WTC11 (cell line): Measurements from ENCODE around the gene EDIL3. TPM values are rescaled to one million over a fixed set of nuclear protein-coding genes. Genes with fewer than 3 reads are reported as not detected.

ENCODE experiments used
- ATAC-seq: fragments of 200-7000 bp; cut with Tn5 transposase; 2 replicates; pipeline ENCODE4 v1.10.0; 2021; ENCODE audit warnings: mild to moderate bottlenecking, moderate library complexity
- CTCF ChIA-PET: fragments of 300-600 bp; sonication (Branson Sonifier 250); formaldehyde crosslinking; loops from one replicate; lab custom pipeline; 2021; ENCODE audit warnings: antibody characterized with exemption; lab: Charles Lee
- POLR2A ChIA-PET: fragments of 350-600 bp; sonication (Branson Sonifier 250); formaldehyde crosslinking; loops from one replicate; lab custom pipeline; 2021; ENCODE audit warnings: antibody characterized with exemption; lab: Charles Lee
- DNase-seq: peaks from one replicate; pipeline ENCODE4 v3.0.0; 2021; ENCODE audit warnings: low spot score
- H3K27ac Mint-ChIP-seq: 2 replicates; pipeline ENCODE4 v1.8.0; 2021; ENCODE audit warnings: mixed read lengths
- H3K27me3 Mint-ChIP-seq: 2 replicates; pipeline ENCODE4 v1.8.0; 2021; ENCODE audit warnings: low read depth, mild to moderate bottlenecking, moderate library complexity, mixed read lengths
- H3K36me3 Mint-ChIP-seq: 2 replicates; pipeline ENCODE4 v1.8.0; 2021; ENCODE audit warnings: mixed read lengths
- H3K4me1 Mint-ChIP-seq: 2 replicates; pipeline ENCODE4 v1.8.0; 2022; ENCODE audit warnings: mixed read lengths
- H3K4me3 Mint-ChIP-seq: 2 replicates; pipeline ENCODE4 v1.8.0; 2021; ENCODE audit warnings: mild to moderate bottlenecking, moderate library complexity, mixed read lengths
- H3K9me3 Mint-ChIP-seq: 2 replicates; pipeline ENCODE4 v1.8.0; 2021; ENCODE audit warnings: mixed read lengths
- ATF6 ChIP-seq: sonication (generic); formaldehyde crosslinking; IDR thresholded peaks from 2 replicates; pipeline ENCODE4 v1.8.1; 2023; ENCODE audit warnings: mild to moderate bottlenecking, missing genetic modification reagents
- CREM ChIP-seq: sonication (generic); formaldehyde crosslinking; IDR thresholded peaks from 2 replicates; pipeline ENCODE4 v1.8.1; 2022; ENCODE audit warnings: mild to moderate bottlenecking, missing genetic modification reagents, moderate library complexity
- EMX1 ChIP-seq: fragments of 250-450 bp; sonication (Bioruptor Pico); IDR thresholded peaks from 2 replicates; pipeline ENCODE4 v1.8.0; 2021; ENCODE audit warnings: mild to moderate bottlenecking
- FOXJ3 ChIP-seq: sonication (generic); formaldehyde crosslinking; IDR thresholded peaks from 2 replicates; pipeline ENCODE4 v1.9.0; 2021; ENCODE audit warnings: missing genetic modification reagents, mild to moderate bottlenecking, borderline replicate concordance
- KAT7 ChIP-seq: sonication (generic); formaldehyde crosslinking; IDR thresholded peaks from 2 replicates; pipeline ENCODE4 v1.8.1; 2023; ENCODE audit warnings: missing genetic modification reagents, mild to moderate bottlenecking, borderline replicate concordance
- MXD4 ChIP-seq: fragments of 250-450 bp; sonication (Bioruptor Pico); IDR thresholded peaks from 2 replicates; pipeline ENCODE4 v1.8.0; 2021; ENCODE audit warnings: mild to moderate bottlenecking, moderate library complexity, borderline replicate concordance
- MYBL2 ChIP-seq: sonication (generic); formaldehyde crosslinking; IDR thresholded peaks from 2 replicates; pipeline ENCODE4 v1.8.1; 2023; ENCODE audit warnings: mild to moderate bottlenecking, moderate library complexity, missing genetic modification reagents
- SMAD3 ChIP-seq: sonication (generic); formaldehyde crosslinking; IDR thresholded peaks from 2 replicates; pipeline ENCODE4 v1.8.0; 2022; ENCODE audit warnings: missing genetic modification reagents, mild to moderate bottlenecking, borderline replicate concordance
- SMAD4 ChIP-seq: sonication (generic); formaldehyde crosslinking; IDR thresholded peaks from 2 replicates; pipeline ENCODE4 v1.8.0; 2022; ENCODE audit warnings: mild to moderate bottlenecking, missing genetic modification reagents
- TEAD1 ChIP-seq: sonication (generic); formaldehyde crosslinking; IDR thresholded peaks from 2 replicates; pipeline ENCODE4 v1.8.0; 2022; ENCODE audit warnings: mild to moderate bottlenecking, missing genetic modification reagents
- USF1 ChIP-seq: sonication (generic); formaldehyde crosslinking; IDR thresholded peaks from 2 replicates; pipeline ENCODE4 v1.8.0; 2022; ENCODE audit warnings: mild to moderate bottlenecking, missing genetic modification reagents
- ZNF232 ChIP-seq: sonication (generic); formaldehyde crosslinking; IDR thresholded peaks from 2 replicates; pipeline ENCODE4 v1.8.0; 2022; ENCODE audit warnings: mild to moderate bottlenecking, missing genetic modification reagents
- ZNF532 ChIP-seq: fragments of 250-450 bp; sonication (Bioruptor Pico); IDR thresholded peaks from 2 replicates; pipeline ENCODE4 v1.9.0; 2021; ENCODE audit warnings: mild to moderate bottlenecking, borderline replicate concordance
- total RNA-seq: library from RNA; stranded (reverse); gene quantifications from 3 replicates; pipeline ENCODE4 v1.2.3, GENCODE V29; 2021
- TF ChIP-seq, protein P1 (sequence below): sonication (generic); formaldehyde crosslinking; IDR thresholded peaks from 2 replicates; pipeline ENCODE4 v1.8.1; 2022; ENCODE audit warnings: low read depth, mild to moderate bottlenecking, moderate library complexity, missing genetic modification reagents, borderline replicate concordance
- TF ChIP-seq, protein P2 (sequence below): sonication (generic); formaldehyde crosslinking; IDR thresholded peaks from 2 replicates; pipeline ENCODE4 v1.8.1; 2022; ENCODE audit warnings: low read depth, missing genetic modification reagents, borderline replicate concordance
- TF ChIP-seq, protein P3 (sequence below): fragments of 250-450 bp; sonication (Bioruptor Pico); IDR thresholded peaks from 2 replicates; pipeline ENCODE4 v1.9.0; 2021; ENCODE audit warnings: moderate library complexity, mild to moderate bottlenecking, inconsistent platforms, borderline replicate concordance
- TF ChIP-seq, protein P4 (sequence below): sonication (generic); formaldehyde crosslinking; IDR thresholded peaks from 2 replicates; pipeline ENCODE4 v1.8.1; 2023; ENCODE audit warnings: mild to moderate bottlenecking, moderate library complexity, missing genetic modification reagents

The EDIL3 gene
- total RNA-seq, 1 experiment from 2014 or later = 48.3 TPM

GRCh38 chr5:84306601-84307000 is 78.1 kb downstream of the EDIL3 start:
- ChIA-PET CTCF (no interaction called here), POLR2A (no interaction called here)
- H3K4me1 Mint-ChIP-seq = peaks cover 13% of the 10 kb centered on the region
- H3K9me3 Mint-ChIP-seq = peaks cover 13% of the 10 kb centered on the region
- TF ChIP-seq CREM (CRISPR knock-in tag) (no peak), SMAD3 (CRISPR knock-in tag) (no peak), ZNF532 (CRISPR knock-in tag) (no peak), SMAD4 (CRISPR knock-in tag) (no peak), ZNF232 (no peak), ATF6 (CRISPR knock-in tag) (no peak), MYBL2 (CRISPR knock-in tag) (no peak), KAT7 (CRISPR knock-in tag) (no peak), EMX1 (no peak), MXD4 (CRISPR knock-in tag) (no peak), USF1 (CRISPR knock-in tag) (no peak), TEAD1 (CRISPR knock-in tag) (no peak), FOXJ3 (CRISPR knock-in tag) (no peak)
- TF ChIP-seq, protein P1, sequence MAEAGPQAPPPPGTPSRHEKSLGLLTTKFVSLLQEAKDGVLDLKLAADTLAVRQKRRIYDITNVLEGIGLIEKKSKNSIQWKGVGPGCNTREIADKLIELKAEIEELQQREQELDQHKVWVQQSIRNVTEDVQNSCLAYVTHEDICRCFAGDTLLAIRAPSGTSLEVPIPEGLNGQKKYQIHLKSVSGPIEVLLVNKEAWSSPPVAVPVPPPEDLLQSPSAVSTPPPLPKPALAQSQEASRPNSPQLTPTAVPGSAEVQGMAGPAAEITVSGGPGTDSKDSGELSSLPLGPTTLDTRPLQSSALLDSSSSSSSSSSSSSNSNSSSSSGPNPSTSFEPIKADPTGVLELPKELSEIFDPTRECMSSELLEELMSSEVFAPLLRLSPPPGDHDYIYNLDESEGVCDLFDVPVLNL (CRISPR knock-in tag) = no peak
- TF ChIP-seq, protein P2, sequence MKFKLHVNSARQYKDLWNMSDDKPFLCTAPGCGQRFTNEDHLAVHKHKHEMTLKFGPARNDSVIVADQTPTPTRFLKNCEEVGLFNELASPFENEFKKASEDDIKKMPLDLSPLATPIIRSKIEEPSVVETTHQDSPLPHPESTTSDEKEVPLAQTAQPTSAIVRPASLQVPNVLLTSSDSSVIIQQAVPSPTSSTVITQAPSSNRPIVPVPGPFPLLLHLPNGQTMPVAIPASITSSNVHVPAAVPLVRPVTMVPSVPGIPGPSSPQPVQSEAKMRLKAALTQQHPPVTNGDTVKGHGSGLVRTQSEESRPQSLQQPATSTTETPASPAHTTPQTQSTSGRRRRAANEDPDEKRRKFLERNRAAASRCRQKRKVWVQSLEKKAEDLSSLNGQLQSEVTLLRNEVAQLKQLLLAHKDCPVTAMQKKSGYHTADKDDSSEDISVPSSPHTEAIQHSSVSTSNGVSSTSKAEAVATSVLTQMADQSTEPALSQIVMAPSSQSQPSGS (CRISPR knock-in tag) = no peak
- TF ChIP-seq, protein P3, sequence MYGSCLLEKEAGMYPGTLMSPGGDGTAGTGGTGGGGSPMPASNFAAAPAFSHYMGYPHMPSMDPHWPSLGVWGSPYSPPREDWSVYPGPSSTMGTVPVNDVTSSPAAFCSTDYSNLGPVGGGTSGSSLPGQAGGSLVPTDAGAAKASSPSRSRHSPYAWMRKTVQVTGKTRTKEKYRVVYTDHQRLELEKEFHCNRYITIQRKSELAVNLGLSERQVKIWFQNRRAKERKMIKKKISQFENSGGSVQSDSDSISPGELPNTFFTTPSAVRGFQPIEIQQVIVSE = no peak
- TF ChIP-seq, protein P4, sequence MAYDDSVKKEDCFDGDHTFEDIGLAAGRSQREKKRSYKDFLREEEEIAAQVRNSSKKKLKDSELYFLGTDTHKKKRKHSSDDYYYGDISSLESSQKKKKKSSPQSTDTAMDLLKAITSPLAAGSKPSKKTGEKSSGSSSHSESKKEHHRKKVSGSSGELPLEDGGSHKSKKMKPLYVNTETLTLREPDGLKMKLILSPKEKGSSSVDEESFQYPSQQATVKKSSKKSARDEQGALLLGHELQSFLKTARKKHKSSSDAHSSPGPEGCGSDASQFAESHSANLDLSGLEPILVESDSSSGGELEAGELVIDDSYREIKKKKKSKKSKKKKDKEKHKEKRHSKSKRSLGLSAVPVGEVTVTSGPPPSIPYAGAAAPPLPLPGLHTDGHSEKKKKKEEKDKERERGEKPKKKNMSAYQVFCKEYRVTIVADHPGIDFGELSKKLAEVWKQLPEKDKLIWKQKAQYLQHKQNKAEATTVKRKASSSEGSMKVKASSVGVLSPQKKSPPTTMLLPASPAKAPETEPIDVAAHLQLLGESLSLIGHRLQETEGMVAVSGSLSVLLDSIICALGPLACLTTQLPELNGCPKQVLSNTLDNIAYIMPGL (CRISPR knock-in tag) = no peak
- no peak overlapping the region for H3K27ac Mint-ChIP-seq
- no peaks in the 10 kb centered on the region for H3K27me3 Mint-ChIP-seq
- H3K4me3 Mint-ChIP-seq = no peak overlapping the region
- no peak for ATAC-seq
- no peak for DNase-seq
- H3K36me3 Mint-ChIP-seq = peaks cover 11% of the 10 kb centered on the region
